ENCODE measurements around the gene NSD1. TPM values are rescaled to one million over a fixed set of nuclear protein-coding genes. Genes with fewer than 3 reads are reported as not detected.

Gene NSD1
- total and polyA plus RNA-seq, 9 of the 15 experiments (the other 6 are each of a cell fraction or from before 2014, with no cell fraction given) = 3.8 to 51.0 (median 24.7) TPM

DNA sequence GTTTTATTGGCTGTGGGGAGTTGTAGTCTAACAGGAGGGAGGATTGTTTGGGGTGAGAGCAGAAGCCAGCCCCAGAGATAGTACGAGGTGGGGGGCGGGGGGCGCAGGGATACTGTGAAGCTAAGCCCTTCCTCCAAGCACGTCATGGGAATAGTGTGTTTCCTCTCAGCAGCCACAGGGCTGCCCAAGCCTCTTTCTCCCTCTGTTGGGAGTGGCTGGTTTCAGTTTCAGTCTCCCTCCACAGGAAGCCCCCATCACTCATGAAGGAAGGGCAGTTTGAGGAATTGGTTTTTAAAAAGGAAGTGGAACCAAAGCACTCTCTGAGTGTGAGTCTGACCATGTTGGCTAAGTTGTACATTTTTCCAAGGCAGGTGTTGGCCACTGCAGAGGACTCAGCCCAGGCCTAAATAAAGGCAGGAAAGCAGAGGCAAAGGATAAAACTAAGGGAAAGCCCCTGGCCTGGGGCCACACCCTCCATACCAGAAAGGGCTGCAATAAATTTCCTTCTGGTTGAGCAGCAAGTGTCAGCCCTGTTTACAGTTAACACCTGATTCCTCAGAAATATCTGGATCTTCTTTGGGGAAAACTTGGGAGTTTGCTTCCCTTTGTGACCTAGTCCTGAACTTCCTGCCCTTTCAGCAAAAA is 166.8 kb downstream of the NSD1 start:
- POLR2A ChIA-PET = interaction anchor here (0.6 to 1.4 kb wide), 3 partner anchors 10 to 607 kb away, joined by 3 to 9 read pairs (median 4); partner anchors contain the start of gene MXD3
- H3K4me1 ChIP-seq (replicated peaks in 1 of 2; ENCODE audit: control insufficient read depth in 2 of 2, insufficient read depth in 2 of 2, low read length in 2 of 2) = peaks cover 20 to 26% of the 10 kb centered on the region in 2 experiments
- no peaks in the 10 kb centered on the region for H3K27me3 ChIP-seq (ENCODE audit: control insufficient read depth in 2 of 2, insufficient read depth in 2 of 2, low read length in 2 of 2)
- no TSS peak for BruUV-seq (replicated peaks)
- intact Hi-C loops (cut with micrococcal nuclease) = loop anchor here (1.0 to 5.0 kb wide), 2 partner anchors 168 to 186 kb away; partner anchors contain the start of gene NSD1
- no peaks in the 10 kb centered on the region for H3K9me3 ChIP-seq (replicated peaks; ENCODE audit: control insufficient read depth, insufficient read depth, low read depth, low read length)
- in situ Hi-C loops (cut with MboI) = no loop called here
- H3K4me3 ChIP-seq = no peak overlapping the region
- H3K27ac ChIP-seq (ENCODE audit: extremely low read depth, low read depth, low read length) = peak overlapping the region; percentile 58; the same call in 2 of the 3 replicates
- peaks cover 10% of the 10 kb centered on the region for H4K20me1 ChIP-seq (replicated peaks; ENCODE audit: control insufficient read depth, insufficient read depth, low read length)
- peaks cover 40% of the 10 kb centered on the region for H3K79me2 ChIP-seq (ENCODE audit: control insufficient read depth, insufficient read depth, low read length)
- no peak overlapping the region for H2AFZ ChIP-seq (ENCODE audit: low read depth, low read length)
- peak overlapping the region; percentile 31; the same call in 1 of the 2 replicates for H3K4me2 ChIP-seq (ENCODE audit: insufficient read depth, low read length)
- CTCF ChIA-PET (ENCODE audit: low intra/inter-chr PET ratio) = interaction anchor here (0.6 kb wide), 1 partner anchor 33 kb away, joined by 5 read pairs; no protein-coding TSS in a partner anchor
- H3K9me1 ChIP-seq (ENCODE audit: control insufficient read depth, insufficient read depth, low read length) = no peaks in the 10 kb centered on the region
- DNase-seq (ENCODE audit: extremely low read depth in 1 of 4, low spot score in 3 of 4) (peak; percentile 57 to 79 (median 66)), FAIRE-seq (peak; percentile 82), ATAC-seq (peak; percentile 72)
- 4% methylated on average over 4 of the region's 4 CpGs for WGBS (ENCODE audit: insufficient coverage, low coverage, missing lambda C conversion rate)
- H3K36me3 ChIP-seq (ENCODE audit: control insufficient read depth, insufficient read depth, low read length) = peaks cover 58% of the 10 kb centered on the region
- peak overlapping the region in 1 of 2 experiments; percentile 6; a peak in 1 of 4 replicates for H3K9ac ChIP-seq (ENCODE audit: insufficient read depth in 1 of 2, low read depth in 2 of 2, low read length in 2 of 2)
- no peak for TF ChIP-seq TFAM (CRISPR knock-in tag; conservative IDR thresholded peaks at IDR 0.05)
- TF ChIP-seq EP400 (IDR thresholded peaks at IDR 0.05) = no peak
- TF ChIP-seq ZEB2 (IDR thresholded peaks at IDR 0.05) = no peak
- no peak for TF ChIP-seq HNRNPH1 (optimal IDR thresholded peaks at IDR 0.05; ENCODE audit: low read depth, low read length)
- TF ChIP-seq ZNF224 (CRISPR knock-in tag; IDR thresholded peaks at IDR 0.05) = no peak
- no peak for TF ChIP-seq KAT2B (IDR thresholded peaks at IDR 0.05; ENCODE audit: low read depth, low read length)
- no peak for TF ChIP-seq ZNF3 (CRISPR knock-in tag; IDR thresholded peaks at IDR 0.05)
- TF ChIP-seq CBX2 (IDR thresholded peaks at IDR 0.05; ENCODE audit: insufficient read depth, low read length, poor library complexity, severe bottlenecking) = no peak
- no peak for TF ChIP-seq NR2C2 (CRISPR knock-in tag; IDR thresholded peaks at IDR 0.05)
- TF ChIP-seq NR2C2 (tag; IDR thresholded peaks at IDR 0.05) = no peak
- TF ChIP-seq, protein P1, sequence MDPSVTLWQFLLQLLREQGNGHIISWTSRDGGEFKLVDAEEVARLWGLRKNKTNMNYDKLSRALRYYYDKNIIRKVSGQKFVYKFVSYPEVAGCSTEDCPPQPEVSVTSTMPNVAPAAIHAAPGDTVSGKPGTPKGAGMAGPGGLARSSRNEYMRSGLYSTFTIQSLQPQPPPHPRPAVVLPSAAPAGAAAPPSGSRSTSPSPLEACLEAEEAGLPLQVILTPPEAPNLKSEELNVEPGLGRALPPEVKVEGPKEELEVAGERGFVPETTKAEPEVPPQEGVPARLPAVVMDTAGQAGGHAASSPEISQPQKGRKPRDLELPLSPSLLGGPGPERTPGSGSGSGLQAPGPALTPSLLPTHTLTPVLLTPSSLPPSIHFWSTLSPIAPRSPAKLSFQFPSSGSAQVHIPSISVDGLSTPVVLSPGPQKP (CRISPR knock-in tag; IDR thresholded peaks at IDR 0.05) = no peak
- no peak for TF ChIP-seq NCOA2 (IDR thresholded peaks at IDR 0.05; ENCODE audit: partially characterized antibody in 2 of 2)
- TF ChIP-seq ZNF445 (CRISPR knock-in tag; IDR thresholded peaks at IDR 0.05; ENCODE audit: low read depth) = no peak
- TF ChIP-seq ZNF384 (IDR thresholded peaks at IDR 0.05; ENCODE audit: low read depth, low read length) = no peak
- TF ChIP-seq ARID2 (IDR thresholded peaks at IDR 0.05) = no peak
- no peak for TF ChIP-seq RBM34 (IDR thresholded peaks at IDR 0.05; ENCODE audit: borderline replicate concordance, insufficient read depth, low read length)
- TF ChIP-seq, protein P2, sequence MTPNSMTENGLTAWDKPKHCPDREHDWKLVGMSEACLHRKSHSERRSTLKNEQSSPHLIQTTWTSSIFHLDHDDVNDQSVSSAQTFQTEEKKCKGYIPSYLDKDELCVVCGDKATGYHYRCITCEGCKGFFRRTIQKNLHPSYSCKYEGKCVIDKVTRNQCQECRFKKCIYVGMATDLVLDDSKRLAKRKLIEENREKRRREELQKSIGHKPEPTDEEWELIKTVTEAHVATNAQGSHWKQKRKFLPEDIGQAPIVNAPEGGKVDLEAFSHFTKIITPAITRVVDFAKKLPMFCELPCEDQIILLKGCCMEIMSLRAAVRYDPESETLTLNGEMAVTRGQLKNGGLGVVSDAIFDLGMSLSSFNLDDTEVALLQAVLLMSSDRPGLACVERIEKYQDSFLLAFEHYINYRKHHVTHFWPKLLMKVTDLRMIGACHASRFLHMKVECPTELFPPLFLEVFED (CRISPR knock-in tag; conservative IDR thresholded peaks at IDR 0.05) = no peak
- TF ChIP-seq HLTF (IDR thresholded peaks at IDR 0.05) = no peak
- TF ChIP-seq NRF1 (conservative IDR thresholded peaks at IDR 0.05 in 1 of 2, IDR thresholded peaks at IDR 0.05 in 1 of 2) = peak; percentile 28 to 44; a peak in 2 of 4 replicates
- TF ChIP-seq, protein P3, sequence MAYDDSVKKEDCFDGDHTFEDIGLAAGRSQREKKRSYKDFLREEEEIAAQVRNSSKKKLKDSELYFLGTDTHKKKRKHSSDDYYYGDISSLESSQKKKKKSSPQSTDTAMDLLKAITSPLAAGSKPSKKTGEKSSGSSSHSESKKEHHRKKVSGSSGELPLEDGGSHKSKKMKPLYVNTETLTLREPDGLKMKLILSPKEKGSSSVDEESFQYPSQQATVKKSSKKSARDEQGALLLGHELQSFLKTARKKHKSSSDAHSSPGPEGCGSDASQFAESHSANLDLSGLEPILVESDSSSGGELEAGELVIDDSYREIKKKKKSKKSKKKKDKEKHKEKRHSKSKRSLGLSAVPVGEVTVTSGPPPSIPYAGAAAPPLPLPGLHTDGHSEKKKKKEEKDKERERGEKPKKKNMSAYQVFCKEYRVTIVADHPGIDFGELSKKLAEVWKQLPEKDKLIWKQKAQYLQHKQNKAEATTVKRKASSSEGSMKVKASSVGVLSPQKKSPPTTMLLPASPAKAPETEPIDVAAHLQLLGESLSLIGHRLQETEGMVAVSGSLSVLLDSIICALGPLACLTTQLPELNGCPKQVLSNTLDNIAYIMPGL (CRISPR knock-in tag; IDR thresholded peaks at IDR 0.05) = no peak

All from K562 (cell line).